CD4-positive, alpha-beta T cell treated with Interleukin-17A for 1 hour (primary cell): ENCODE data around the gene PTBP3.
"Not testable (repeated sequence)": the region's sequence is repeated elsewhere in the genome, so short reads cannot be mapped to it uniquely, and the experiment has no call there.

Experiments
- DNase-seq: peaks from one replicate; pipeline ENCODE4 v3.0.0-alpha.2; 2020

PTBP3 gene

DNA sequence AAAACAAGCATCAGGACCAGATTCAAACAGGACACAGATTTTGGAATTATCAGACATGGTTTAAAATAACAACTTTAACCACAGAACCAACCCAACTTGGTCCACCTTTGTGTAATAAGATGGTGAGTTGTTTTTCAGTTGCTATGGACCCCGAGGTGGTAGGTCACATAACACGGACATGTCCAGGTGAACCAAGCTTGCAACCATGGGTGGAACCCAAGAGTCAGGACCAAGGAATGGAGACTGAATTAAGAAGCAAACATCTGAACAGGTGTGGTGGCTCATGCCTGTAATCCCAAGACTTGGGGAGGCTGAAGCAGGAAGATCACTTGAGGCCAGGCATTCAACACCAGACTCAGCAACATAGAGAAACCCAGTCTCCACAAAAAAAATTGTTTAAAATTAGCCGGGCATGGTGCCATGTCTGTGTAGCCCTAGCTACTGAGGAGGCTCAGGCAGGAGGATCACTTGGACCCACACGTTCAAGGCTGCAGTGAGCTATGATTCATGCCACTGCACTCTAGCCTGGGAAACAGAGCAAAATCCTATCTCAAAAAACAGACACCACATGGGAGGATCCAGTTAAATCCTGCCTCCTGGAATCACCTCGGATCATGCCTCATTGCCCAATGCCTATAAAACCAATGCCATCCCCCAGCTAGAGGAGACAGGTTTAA lies 10.6 kb downstream of the PTBP3 start:
- DNase-seq, result no peak

GRCh38 chr9:112316258-112316943 lies 17.0 kb downstream of the PTBP3 start:
- DNase-seq, result no peak

GRCh38 chr9:112315331-112316257 lies 17.8 kb downstream of the PTBP3 start:
- no peak for DNase-seq

DNA sequence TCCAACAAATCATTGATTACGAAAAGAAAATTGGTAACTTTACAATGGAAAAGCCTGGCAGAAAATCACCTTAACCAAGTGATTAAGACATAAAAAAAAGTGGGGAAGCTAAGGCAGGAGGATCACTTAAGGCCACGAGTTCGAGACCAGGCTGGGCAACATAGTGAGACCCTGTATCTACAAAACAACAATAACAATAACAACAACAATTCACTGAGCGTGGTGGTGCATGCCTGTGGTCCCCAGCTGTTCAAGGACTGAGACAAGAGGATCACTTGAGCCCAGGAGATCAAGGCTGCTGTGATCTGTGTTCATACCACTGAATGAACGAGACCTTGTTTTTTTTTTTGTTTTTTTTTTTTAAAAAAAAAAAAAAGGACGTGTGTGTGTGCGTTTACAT lies 21.3 kb downstream of the PTBP3 start:
- no peak for DNase-seq

DNA sequence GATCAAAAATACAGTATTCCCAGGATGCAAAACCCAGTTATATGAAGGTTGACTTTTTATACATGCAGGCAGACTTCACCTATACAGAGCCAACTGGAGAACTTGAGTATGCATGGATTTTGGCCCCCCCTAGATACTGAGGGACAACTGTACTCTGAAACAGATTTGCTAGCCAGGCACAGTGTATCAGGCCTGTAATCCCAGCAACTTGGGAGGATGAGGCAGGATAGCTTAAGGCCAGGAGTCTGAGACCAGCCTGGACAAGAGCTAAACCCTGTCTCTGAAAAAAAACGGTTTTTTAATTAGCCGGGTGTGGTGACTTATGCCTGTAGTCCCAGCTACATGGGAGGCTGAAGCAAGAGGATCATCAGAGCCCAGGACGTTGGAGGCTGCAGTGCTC lies 21.9 kb downstream of the PTBP3 start:
- no peak for DNase-seq

DNA sequence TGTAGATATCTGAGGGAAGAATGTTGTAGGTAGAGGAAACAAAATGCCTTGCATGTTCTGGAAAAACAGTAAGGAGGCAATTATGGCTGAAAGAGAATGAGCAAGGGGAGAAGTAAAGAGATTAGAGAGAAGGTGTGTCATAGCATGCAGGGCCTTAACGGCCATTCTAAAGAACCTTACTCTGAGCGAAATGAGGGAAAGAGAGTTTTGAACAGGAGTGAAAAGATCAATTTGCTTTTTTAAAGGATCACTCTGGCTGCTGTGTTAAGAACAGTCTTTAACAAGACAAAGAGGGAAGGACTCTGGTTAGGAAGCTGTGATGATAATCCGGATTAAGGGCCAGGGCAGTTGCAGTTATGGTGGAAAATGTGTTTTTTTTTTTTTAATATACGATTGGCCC lies 22.6 kb downstream of the PTBP3 start:
- no peak for DNase-seq

DNA sequence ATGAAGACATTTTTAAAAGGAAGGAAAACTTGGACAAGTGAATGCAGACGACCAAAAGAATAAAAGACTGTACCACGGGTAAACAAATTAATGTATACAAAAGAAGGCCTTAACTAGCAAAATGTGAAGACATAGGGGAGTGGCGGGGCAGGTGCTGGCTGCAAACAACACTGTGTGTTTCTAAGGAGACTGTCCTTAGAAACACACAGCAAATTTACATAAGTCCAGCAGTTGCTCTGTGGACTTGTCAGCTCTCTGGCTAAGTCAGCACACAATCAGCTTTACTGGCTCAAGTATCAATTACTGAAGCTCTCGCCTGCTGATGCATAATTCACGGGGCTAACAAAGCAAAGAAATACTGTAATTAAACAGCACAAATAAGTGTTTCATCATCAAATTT lies 24.8 kb downstream of the PTBP3 start:
- no peak for DNase-seq

DNA sequence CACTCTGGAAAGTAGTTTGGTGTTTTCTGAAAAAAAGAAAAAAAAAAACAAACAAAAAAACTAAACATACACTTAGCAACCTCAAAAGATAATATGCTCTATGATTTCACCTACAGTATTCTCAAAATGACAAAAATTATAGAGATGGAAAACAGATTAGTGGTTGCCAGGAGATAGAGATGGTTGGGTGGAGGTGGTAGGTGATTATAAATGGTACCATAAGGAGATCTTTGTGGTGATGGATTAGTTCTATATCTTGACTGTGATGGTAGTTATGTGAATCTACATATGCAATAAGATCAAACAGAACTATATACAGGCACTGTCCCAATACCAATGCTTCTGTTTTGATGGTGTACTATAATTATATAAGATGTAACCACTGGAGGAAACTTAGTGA lies 32.0 kb downstream of the PTBP3 start:
- DNase-seq, result no peak

- DNase-seq, result no peak
Observed at GRCh38 chr9:112299514-112299913, 33.9 kb downstream of the PTBP3 start.

DNA sequence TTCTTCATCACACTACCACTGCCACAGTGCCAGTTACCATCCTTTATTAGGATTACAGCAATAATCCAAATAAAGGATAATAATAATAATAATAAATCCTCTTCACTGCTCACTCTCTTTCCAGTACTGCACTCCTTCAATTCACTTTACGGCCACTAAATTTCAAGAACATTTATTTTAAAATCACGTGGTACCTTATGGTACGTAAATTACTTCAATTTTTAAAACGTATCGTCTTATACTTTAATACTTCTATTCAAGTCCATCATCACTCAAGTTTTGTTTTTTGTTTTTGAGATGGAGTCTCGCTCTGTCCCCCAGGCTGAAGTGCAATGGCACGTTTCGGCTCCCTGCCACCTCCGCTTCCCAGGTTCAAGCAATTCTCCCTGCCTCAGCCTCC lies 36.5 kb downstream of the PTBP3 start:
- DNase-seq, result no peak

DNA sequence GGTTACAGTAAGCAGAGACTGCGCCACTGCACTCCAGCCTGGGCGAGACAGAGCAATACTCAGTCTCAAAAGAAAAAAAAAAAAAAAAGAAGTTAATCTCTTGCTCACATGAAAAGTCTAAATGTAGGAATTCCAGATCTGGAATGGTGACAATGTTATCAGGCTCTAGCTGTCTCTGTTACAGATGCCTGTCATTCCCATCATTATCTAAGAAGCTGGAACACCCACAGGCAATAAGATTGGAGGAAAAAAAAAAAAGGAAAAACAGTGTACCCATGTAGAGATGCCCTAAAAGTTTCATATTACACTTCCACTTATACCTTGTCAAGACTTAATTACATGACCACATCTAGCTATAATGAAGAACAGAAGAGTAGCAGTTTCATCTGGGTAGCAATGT lies 38.2 kb downstream of the PTBP3 start:
- no peak for DNase-seq

DNA sequence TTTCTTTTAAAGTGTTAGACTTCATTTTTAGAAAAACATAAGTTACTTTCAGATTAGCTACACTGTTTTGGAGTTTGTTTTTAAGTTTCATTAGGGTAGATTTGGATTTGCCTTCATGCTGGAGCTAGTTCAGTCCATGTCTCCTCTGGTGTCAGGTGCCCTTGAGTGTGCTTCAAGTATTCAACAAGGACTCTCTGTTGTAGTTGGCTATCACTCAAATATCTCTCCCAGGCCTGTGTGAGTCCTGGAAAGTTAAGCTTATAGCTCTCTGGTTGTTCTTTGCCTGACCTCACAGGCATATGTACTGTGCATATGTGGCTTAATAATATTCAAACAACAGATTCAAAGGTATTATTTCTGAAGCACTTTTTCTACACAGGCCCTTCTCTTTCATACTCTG lies 45.4 kb downstream of the PTBP3 start:
- no peak for DNase-seq

DNA sequence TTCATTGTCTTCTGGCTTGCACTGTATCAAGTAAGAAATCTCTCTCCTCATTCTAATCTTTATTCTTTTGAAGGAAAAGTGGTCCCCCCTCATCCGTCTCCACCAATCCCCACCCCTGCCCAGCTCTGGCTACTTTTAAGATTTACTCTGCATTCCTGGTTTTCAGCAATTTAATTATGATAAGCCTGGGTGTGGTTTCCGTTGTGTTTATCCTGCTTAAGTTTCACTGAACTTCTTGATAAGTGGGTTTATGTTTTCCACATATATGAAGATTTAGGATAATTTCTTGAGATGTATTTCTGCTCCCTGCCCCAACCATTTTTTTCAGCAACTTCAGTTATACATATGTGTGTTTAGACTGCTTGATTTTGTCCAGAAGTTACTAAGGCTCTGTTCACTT lies 46.5 kb downstream of the PTBP3 start:
- no peak for DNase-seq

DNA sequence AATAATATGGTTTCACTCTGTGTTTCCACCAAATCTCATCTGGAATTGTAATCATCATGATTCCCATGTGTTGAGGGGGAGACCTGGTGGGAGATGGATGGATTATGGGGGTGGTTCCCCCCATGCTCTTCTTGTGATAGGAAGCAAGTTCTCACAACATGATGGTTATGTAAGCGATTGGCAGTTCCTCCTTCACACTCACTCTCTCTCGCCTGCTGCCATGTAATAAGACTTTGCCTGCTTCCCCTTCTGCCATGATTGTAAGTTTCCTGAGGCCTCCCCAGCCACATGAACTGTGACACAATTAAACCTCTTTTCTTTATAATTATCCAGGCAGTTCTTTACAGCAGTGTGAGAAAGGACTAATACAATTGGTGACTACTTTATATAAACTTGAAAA lies 48.4 kb downstream of the PTBP3 start:
- DNase-seq, result no peak

GRCh38 chr9:112283582-112284253 lies 49.7 kb downstream of the PTBP3 start:
- DNase-seq, result no peak

DNA sequence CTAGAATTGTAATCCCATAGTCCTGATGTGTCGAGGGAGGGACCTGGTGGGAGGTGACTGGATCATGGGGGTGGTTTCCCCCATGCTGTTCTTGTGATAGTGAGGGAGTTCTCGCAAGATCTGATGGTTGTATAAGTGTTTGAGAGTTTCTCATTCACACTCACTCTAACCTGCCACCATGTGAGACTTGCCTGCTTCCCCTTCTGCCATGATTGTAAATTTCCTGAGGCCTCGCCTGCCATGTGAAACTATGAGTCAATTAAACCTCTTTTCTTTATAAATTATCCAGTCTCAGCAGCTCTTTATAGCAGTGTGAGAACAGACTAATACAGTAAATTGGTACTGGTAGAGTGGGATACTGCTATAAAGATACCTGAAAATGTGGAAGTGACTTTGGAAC lies 50.6 kb downstream of the PTBP3 start:
- not testable (repeated sequence) for DNase-seq

DNA sequence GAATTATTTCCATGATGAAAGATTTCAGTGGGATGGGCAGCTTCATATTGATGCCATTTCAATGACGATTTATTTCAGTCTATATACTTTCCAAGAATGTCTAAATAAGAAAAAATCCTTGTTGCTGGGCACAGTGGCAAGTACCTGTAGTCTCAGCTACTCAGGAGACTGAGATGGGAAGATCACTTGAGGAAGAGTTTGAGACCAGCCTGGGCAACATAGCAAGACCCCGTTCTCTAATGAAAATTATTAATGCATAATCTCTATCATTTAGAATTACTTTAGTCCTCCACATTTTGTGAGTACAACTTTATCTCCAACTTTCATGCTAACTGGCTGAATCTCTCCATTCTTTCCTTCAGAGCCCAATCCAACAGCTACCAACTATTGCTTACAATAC lies 52.5 kb downstream of the PTBP3 start:
- no peak for DNase-seq

DNA sequence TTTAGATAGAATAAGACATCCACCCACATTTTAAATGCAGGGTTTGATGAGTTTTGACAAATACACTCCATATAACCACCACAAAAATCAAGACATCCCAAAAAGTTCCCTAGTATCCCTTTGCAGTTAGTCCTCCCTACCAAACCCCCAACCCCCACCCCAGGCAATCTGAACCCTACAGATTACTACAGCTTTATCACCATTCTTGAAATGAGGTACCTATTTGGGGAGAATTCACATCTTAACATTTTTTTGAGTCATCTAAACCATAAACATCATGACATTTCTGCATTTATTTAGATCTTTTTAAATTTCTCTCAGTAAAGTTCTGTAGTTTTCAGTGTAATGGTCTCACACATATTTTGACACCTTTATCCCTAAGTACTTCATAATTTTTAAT lies 53.9 kb downstream of the PTBP3 start:
- no peak for DNase-seq

GRCh38 chr9:112278152-112278551 lies 55.3 kb downstream of the PTBP3 start:
- DNase-seq, result no peak

GRCh38 chr9:112274600-112274999 lies 58.8 kb downstream of the PTBP3 start:
- DNase-seq, result no peak

- DNase-seq, result no peak
Observed at GRCh38 chr9:112273876-112274275, 59.5 kb downstream of the PTBP3 start.

GRCh38 chr9:112271466-112272098 lies 61.8 kb downstream of the PTBP3 start:
- no peak for DNase-seq

GRCh38 chr9:112268413-112268812 lies 65.0 kb downstream of the PTBP3 start:
- DNase-seq, result no peak
